ACC112 (cell line): ENCODE results near the gene RBL1.
A peak's percentile ranks its signal among the peaks of the same experiment; 100 is the strongest.

Experiments
- H2AFZ ChIP-seq: fragments of 200-600 bp; sonication (generic); one replicate; pipeline ENCODE4 v1.6.0; 2017; ENCODE audit warnings: antibody characterized with exemption, low read length; ENCODE audit not compliant: unreplicated experiment
- H3K27ac ChIP-seq: fragments of 200-600 bp; sonication (generic); 2 replicates; pipeline ENCODE4 v1.5.1; 2014; ENCODE audit warnings: low read depth, mild to moderate bottlenecking, antibody characterized with exemption, low read length, moderate library complexity
- H3K27me3 ChIP-seq: fragments of 200-600 bp; sonication (generic); 2 replicates; pipeline ENCODE4 v1.6.1; 2014; ENCODE audit warnings: mild to moderate bottlenecking, antibody characterized with exemption, low read length, moderate library complexity, mixed read lengths; ENCODE audit not compliant: insufficient read depth
- H3K36me3 ChIP-seq: fragments of 200-600 bp; sonication (generic); 2 replicates; pipeline ENCODE4 v1.6.1; 2016; ENCODE audit warnings: mild to moderate bottlenecking, antibody characterized with exemption, low read length, moderate library complexity, mixed read lengths; ENCODE audit not compliant: insufficient read depth
- H3K4me1 ChIP-seq: fragments of 200-600 bp; sonication (generic); one replicate; pipeline ENCODE4 v1.6.1; 2016; ENCODE audit warnings: low read length, mixed read lengths; ENCODE audit not compliant: insufficient read depth, unreplicated experiment, control insufficient read depth
- H3K4me3 ChIP-seq: fragments of 200-600 bp; sonication (generic); 2 replicates; pipeline ENCODE4 v1.5.1; 2014; ENCODE audit warnings: mild to moderate bottlenecking, low read depth, low read length
- H3K79me2 ChIP-seq: fragments of 200-600 bp; sonication (generic); one replicate; pipeline ENCODE4 v1.6.0; 2016; ENCODE audit warnings: low read length; ENCODE audit not compliant: control insufficient read depth, unreplicated experiment, insufficient read depth

RBL1 gene

DNA sequence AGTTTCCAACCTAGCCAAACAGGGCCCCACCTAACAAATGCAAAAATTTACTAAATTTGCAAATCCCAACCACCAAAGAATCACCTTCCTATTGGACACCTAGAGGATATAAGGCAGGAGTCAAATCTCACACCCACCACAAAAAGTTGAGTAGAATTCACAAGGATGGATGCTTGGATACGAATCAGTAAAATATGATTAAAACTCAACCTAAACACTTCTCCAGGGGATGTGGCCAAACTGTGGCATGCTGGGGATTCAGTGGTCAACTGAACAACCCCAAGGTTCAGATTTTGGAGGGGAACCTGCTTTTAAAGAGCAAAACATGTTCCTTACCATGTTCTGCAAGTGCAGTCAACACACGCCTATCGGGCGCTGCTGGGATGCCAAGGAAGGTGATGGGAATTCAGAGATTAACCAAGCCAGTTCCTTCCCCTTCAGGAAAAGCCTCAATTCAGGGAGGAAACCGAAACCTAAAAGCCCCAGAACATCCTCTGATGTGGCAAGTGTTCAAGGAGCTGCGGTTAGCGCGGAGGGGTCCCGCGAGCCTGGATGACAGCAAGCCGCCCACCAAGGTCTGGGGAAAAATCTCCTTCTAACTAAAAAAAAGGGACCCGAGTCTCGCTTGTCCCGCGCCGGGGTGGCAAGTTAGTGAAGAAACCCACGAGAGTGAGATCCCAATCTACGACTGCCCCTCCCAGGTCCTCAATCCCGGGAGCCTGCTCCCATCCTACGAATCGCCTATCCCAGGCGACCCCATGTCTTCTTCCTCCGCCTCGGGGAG, 145.2 kb downstream of the RBL1 start:
- H3K27ac ChIP-seq = peak overlapping the region; percentile 88

More for the DNA sequence above, 145.2 kb downstream of the RBL1 start:
- Histone ChIP-seq H3K79me2 (peaks cover 52% of the 10 kb centered on the region), H3K27me3 (no peaks in the 10 kb centered on the region), H3K4me3 (peak overlapping the region; percentile 96), H3K36me3 (no peaks in the 10 kb centered on the region), H2AFZ (peak overlapping the region; percentile 73), H3K4me1 (peaks cover 14% of the 10 kb centered on the region)
